Liver (tissue), 9 donors: Measurements from ENCODE around the gene CTBP1. TPM values are rescaled to one million over a fixed set of nuclear protein-coding genes. Genes with fewer than 3 reads are reported as not detected.

Experiments used
- DNase-seq: peaks from one replicate; pipeline ENCODE4 v3.0.0-alpha.2; 2017; ENCODE audit warnings: low spot score
- H3K27ac ChIP-seq, 2 donors: one replicate each; pipeline ENCODE4 v1.7.0; 2013; ENCODE audit warnings: inconsistent platforms in 2 of 2, low read length in 2 of 2, control low read depth in 1 of 2, low read depth in 1 of 2, mild to moderate bottlenecking in 1 of 2
- H3K27me3 ChIP-seq, 4 donors: one replicate each; pipeline versions ENCODE4 v1.6.1 to v1.7.0; 2013; ENCODE audit warnings: low read length in 3 of 4, inconsistent platforms in 1 of 4, mild to moderate bottlenecking in 1 of 4, moderate library complexity in 1 of 4; ENCODE audit not compliant: control insufficient read depth in 4 of 4, insufficient read depth in 4 of 4
- H3K36me3 ChIP-seq, 4 donors: one replicate each; pipeline versions ENCODE4 v1.6.1 to v1.7.0; 2013; ENCODE audit warnings: low read length in 3 of 4, mild to moderate bottlenecking in 3 of 4, low read depth in 1 of 4, moderate library complexity in 1 of 4; ENCODE audit not compliant: control insufficient read depth in 4 of 4, insufficient read depth in 3 of 4
- H3K4me1 ChIP-seq, 4 donors: one replicate each; pipeline versions ENCODE4 v1.6.1 to v1.7.0; 2013; ENCODE audit warnings: low read length in 3 of 4, mild to moderate bottlenecking in 3 of 4, moderate library complexity in 1 of 4; ENCODE audit not compliant: control insufficient read depth in 4 of 4, insufficient read depth in 4 of 4
- H3K4me3 ChIP-seq, 3 donors: one replicate each; pipeline versions ENCODE4 v1.6.1 to v1.7.0; 2013; ENCODE audit warnings: low read length in 3 of 3, control low read depth in 1 of 3, low read depth in 1 of 3, mild to moderate bottlenecking in 1 of 3
- H3K9ac ChIP-seq, 2 donors: one replicate each; pipeline ENCODE4 v1.7.0; 2013; ENCODE audit warnings: low read length in 2 of 2, mild to moderate bottlenecking in 2 of 2, moderate library complexity in 2 of 2, control low read depth in 1 of 2, low read depth in 1 of 2
- H3K9me3 ChIP-seq, 4 donors: one replicate each; pipeline versions ENCODE4 v1.6.1 to v1.7.0; 2013; ENCODE audit warnings: low read length in 3 of 4; ENCODE audit not compliant: control insufficient read depth in 4 of 4
- ATF3 ChIP-seq: IDR thresholded peaks from 2 replicates; pipeline ENCODE4 v1.6.1; 2016; ENCODE audit warnings: antibody characterized with exemption
- CTCF ChIP-seq: fragments of 150-350 bp; IDR thresholded peaks from 2 replicates; pipeline ENCODE4 v1.5.1; 2017; ENCODE audit warnings: improper control_type of control experiment, low read depth, low read length; ENCODE audit not compliant: missing input control
- EGR1 ChIP-seq, 2 donors: IDR thresholded peaks; 2 replicates each; pipeline ENCODE4 v1.6.1; 2016 to 2018; ENCODE audit warnings: antibody characterized with exemption in 2 of 2, low read depth in 2 of 2
- FOXA2 ChIP-seq: IDR thresholded peaks from 2 replicates; pipeline ENCODE4 v1.6.1; 2016; ENCODE audit warnings: antibody characterized with exemption
- GABPA ChIP-seq, 2 donors: IDR thresholded peaks in 1 of 2; conservative IDR thresholded peaks in 1 of 2; 2 replicates each; pipeline ENCODE4 v1.6.1; 2016; ENCODE audit warnings: antibody characterized with exemption in 2 of 2, mild to moderate bottlenecking in 1 of 2, moderate library complexity in 1 of 2
- HNF4A ChIP-seq, 2 donors: conservative IDR thresholded peaks; 2 replicates each; pipeline ENCODE4 v1.6.1; 2016; ENCODE audit warnings: antibody characterized with exemption in 2 of 2, mild to moderate bottlenecking in 2 of 2
- HNF4G ChIP-seq: IDR thresholded peaks from 2 replicates; pipeline ENCODE4 v1.6.1; 2016; ENCODE audit warnings: antibody characterized with exemption
- NR2F2 ChIP-seq: IDR thresholded peaks from 2 replicates; pipeline ENCODE4 v1.6.1; 2016; ENCODE audit warnings: antibody characterized with exemption
- RAD21 ChIP-seq, 2 donors: IDR thresholded peaks; 2 replicates each; pipeline ENCODE4 v1.6.1; 2016; ENCODE audit warnings: antibody characterized with exemption in 2 of 2, mild to moderate bottlenecking in 2 of 2
- RXRA ChIP-seq, 2 donors: IDR thresholded peaks; 2 replicates each; pipeline ENCODE4 v1.6.1; 2017 to 2018; ENCODE audit warnings: antibody characterized with exemption in 2 of 2, mild to moderate bottlenecking in 1 of 2
- YY1 ChIP-seq: IDR thresholded peaks from 2 replicates; pipeline ENCODE4 v1.6.1; 2016; ENCODE audit warnings: antibody characterized with exemption, mild to moderate bottlenecking
- WGBS: extraction: QIAGEN DNeasy Blood & Tissue Kit; methylation state at CpG from one replicate; pipeline ENCODE4 v1.1.7; 2013; 5-methylcytosine and 5-hydroxymethylcytosine counted together
- polyA plus RNA-seq, 2 donors: library from polyadenylated mRNA; stranded (reverse) in 1 of 2; unstranded in 1 of 2; fragments of 200-250 nt in 1 of 2; fragments of >200 nt in 1 of 2; fragmentation: Nextera tagmentation in 1 of 2; extraction: Ambion mirVana in 1 of 2; gene quantifications; one replicate each; pipeline versions ENCODE4 v1.2.1 to v1.2.3, GENCODE V29; 2013 to 2015
- total RNA-seq, 2 donors: library from RNA; depleted of rRNA; stranded (reverse); fragments of >200 nt; gene quantifications; one replicate each; pipeline ENCODE4 v1.2.3, GENCODE V29; 2014
- TF ChIP-seq, protein P1 (sequence below): IDR thresholded peaks from 2 replicates; pipeline ENCODE4 v1.6.1; 2016; ENCODE audit warnings: antibody characterized with exemption, mild to moderate bottlenecking
- TF ChIP-seq, protein P2 (sequence below): IDR thresholded peaks from 2 replicates; pipeline ENCODE4 v1.6.1; 2016; ENCODE audit warnings: antibody characterized with exemption
- TF ChIP-seq, protein P3 (sequence below): IDR thresholded peaks from 2 replicates; pipeline ENCODE4 v1.6.1; 2016; ENCODE audit warnings: antibody characterized with exemption
- donor health status: healthy.
- donor health status: healthy.
- donor health status: healthy.
- donor health status: healthy.
- donor health status: healthy.

CTBP1 gene
- total and polyA plus RNA-seq, 4 donors, result 27.5 to 156 (median 79.5) TPM

DNA sequence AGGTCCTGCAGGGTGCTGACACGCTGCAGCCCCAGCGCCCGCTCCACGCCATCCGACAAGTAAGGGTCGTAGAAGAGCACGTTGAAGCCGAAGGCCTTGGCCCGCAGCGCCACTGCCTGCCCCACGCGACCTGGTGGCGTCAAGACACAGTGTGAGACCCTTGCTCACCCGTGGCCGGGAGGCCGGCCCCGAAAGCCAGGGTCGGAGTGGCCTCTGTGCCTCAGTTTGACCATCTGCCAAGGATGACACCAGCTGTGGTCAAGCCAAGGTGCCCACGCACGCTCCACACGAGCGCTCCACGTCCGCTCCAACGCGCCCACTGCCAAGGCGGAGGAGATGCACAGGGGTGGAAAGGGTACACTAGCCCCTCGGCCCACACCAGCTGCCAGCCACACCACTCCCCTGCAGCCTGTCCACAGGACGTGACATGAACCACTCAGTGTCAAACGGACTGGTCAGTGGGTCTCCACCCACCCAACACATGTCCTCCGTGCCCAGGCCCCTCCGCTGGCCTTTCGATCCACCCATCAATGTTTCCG, 32.8 kb downstream of the CTBP1 start:
- Histone ChIP-seq H3K4me1 (peaks cover 0 to 3% (median 0%) of the 10 kb centered on the region in 4 donors), H3K27me3 (no peaks in the 10 kb centered on the region), H3K36me3 (peaks cover 14 to 64% (median 19%) of the 10 kb centered on the region in 4 donors), H3K9me3 (no peaks in the 10 kb centered on the region), H3K9ac (no peak overlapping the region), H3K4me3 (no peak overlapping the region), H3K27ac (no peak overlapping the region)
- 95% methylated on average over 34 of the region's 34 CpGs for WGBS
- DNase-seq, result no peak
- TF ChIP-seq EGR1 (IDR thresholded peaks at IDR 0.05; ENCODE audit: low read depth in 2 of 2), result no peak
- no peak for TF ChIP-seq HNF4G
- no peak for TF ChIP-seq ATF3

DNA sequence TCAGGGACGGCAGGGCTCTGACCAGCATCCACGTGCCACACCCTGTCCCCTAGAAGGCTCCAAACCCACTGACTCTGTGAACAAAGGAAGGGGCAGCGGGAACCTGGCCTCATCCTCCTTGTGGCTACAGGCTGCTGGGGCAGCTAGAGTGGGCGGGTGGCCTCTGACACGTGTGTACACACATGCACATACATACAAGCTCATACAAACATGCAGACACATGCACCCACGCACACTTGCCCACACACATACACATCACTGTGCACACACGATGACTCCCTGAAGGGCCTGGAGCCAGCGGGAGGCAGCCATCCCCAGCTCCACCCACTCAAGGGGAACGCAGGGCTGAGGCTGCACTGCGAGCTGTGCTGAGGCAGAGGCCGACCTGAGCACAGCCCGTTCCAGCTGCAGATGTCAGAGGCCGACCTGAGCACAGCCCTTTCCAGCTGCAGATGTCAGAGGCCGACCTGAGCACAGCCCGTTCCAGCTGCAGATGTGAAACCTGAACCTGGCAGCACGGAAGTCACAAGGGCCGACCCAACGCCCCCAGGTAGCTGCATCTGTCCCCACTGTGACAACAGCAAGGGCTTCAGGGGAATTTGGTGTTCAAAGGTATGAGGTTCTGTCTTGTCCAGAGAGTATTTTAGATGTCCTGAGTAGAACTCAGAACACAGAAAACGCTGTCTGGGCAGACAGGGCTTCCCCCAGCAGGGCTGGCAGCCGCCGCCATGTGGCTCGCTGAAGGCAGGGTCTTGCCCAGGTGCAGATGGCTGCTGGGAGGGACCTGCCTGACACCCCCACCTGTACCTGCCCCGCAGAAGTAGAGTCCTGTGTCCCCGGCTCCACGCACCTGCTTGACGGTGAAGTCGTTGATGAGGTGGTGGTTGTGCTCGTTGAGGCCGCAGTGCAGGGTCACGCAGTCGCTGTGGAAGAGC, 33.5 kb downstream of the CTBP1 start:
- Histone ChIP-seq H3K4me3 (no peak overlapping the region), H3K27ac (no peak overlapping the region), H3K9me3 (no peaks in the 10 kb centered on the region), H3K9ac (no peak overlapping the region), H3K36me3 (peaks cover 15 to 62% (median 19%) of the 10 kb centered on the region in 4 donors), H3K4me1 (peaks cover 0 to 3% (median 0%) of the 10 kb centered on the region in 4 donors), H3K27me3 (no peaks in the 10 kb centered on the region)
- TF ChIP-seq, protein P1, sequence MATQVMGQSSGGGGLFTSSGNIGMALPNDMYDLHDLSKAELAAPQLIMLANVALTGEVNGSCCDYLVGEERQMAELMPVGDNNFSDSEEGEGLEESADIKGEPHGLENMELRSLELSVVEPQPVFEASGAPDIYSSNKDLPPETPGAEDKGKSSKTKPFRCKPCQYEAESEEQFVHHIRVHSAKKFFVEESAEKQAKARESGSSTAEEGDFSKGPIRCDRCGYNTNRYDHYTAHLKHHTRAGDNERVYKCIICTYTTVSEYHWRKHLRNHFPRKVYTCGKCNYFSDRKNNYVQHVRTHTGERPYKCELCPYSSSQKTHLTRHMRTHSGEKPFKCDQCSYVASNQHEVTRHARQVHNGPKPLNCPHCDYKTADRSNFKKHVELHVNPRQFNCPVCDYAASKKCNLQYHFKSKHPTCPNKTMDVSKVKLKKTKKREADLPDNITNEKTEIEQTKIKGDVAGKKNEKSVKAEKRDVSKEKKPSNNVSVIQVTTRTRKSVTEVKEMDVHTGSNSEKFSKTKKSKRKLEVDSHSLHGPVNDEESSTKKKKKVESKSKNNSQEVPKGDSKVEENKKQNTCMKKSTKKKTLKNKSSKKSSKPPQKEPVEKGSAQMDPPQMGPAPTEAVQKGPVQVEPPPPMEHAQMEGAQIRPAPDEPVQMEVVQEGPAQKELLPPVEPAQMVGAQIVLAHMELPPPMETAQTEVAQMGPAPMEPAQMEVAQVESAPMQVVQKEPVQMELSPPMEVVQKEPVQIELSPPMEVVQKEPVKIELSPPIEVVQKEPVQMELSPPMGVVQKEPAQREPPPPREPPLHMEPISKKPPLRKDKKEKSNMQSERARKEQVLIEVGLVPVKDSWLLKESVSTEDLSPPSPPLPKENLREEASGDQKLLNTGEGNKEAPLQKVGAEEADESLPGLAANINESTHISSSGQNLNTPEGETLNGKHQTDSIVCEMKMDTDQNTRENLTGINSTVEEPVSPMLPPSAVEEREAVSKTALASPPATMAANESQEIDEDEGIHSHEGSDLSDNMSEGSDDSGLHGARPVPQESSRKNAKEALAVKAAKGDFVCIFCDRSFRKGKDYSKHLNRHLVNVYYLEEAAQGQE, result no peak
- TF ChIP-seq RXRA (IDR thresholded peaks at IDR 0.05) (no peak), FOXA2 (no peak), CTCF (no peak), HNF4A (conservative IDR thresholded peaks at IDR 0.05) (no peak), GABPA (IDR thresholded peaks at IDR 0.05 in 1 of 2, conservative IDR thresholded peaks at IDR 0.05 in 1 of 2) (no peak), EGR1 (IDR thresholded peaks at IDR 0.05; ENCODE audit: low read depth in 2 of 2) (no peak), YY1 (no peak), RAD21 (IDR thresholded peaks at IDR 0.05) (no peak), ATF3 (no peak), NR2F2 (no peak)
- TF ChIP-seq, protein P2, sequence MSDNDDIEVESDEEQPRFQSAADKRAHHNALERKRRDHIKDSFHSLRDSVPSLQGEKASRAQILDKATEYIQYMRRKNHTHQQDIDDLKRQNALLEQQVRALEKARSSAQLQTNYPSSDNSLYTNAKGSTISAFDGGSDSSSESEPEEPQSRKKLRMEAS, result no peak
- TF ChIP-seq, protein P3, sequence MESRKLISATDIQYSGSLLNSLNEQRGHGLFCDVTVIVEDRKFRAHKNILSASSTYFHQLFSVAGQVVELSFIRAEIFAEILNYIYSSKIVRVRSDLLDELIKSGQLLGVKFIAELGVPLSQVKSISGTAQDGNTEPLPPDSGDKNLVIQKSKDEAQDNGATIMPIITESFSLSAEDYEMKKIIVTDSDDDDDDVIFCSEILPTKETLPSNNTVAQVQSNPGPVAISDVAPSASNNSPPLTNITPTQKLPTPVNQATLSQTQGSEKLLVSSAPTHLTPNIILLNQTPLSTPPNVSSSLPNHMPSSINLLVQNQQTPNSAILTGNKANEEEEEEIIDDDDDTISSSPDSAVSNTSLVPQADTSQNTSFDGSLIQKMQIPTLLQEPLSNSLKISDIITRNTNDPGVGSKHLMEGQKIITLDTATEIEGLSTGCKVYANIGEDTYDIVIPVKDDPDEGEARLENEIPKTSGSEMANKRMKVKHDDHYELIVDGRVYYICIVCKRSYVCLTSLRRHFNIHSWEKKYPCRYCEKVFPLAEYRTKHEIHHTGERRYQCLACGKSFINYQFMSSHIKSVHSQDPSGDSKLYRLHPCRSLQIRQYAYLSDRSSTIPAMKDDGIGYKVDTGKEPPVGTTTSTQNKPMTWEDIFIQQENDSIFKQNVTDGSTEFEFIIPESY, result no peak
- WGBS, result 92% methylated on average over 31 of the region's 31 CpGs
- DNase-seq, result no peak
